Measurements from ENCODE around the gene XYLT2. TPM values are rescaled to one million over a fixed set of nuclear protein-coding genes. Genes with fewer than 3 reads are reported as not detected.

XYLT2 gene
- total RNA-seq, 1 donor from 2014 or later: 41.0 TPM

- peak overlapping the region; percentile 23 for H3K27ac Mint-ChIP-seq (ENCODE audit: unreplicated experiment)
- Histone ChIP-seq H3K4me1 (ENCODE audit: insufficient read depth, low read length) (peaks cover 9% of the 10 kb centered on the region), H3K9ac (ENCODE audit: low read length) (no peak overlapping the region), H2AFZ (ENCODE audit: low read depth, low read length) (no peak overlapping the region), H3K27me3 (ENCODE audit: insufficient read depth, low read length) (no peaks in the 10 kb centered on the region), H3K79me2 (ENCODE audit: insufficient read depth, low read length) (no peaks in the 10 kb centered on the region), H3K27ac (ENCODE audit: low read depth, low read length) (no peak overlapping the region), H3K36me3 (ENCODE audit: insufficient read depth, low read length) (peaks cover 17% of the 10 kb centered on the region), H3K9me3 (ENCODE audit: insufficient read depth, low read depth, low read length) (no peaks in the 10 kb centered on the region), H3K4me3 (ENCODE audit: insufficient read depth, low read depth, low read length) (no peak overlapping the region), H4K20me1 (ENCODE audit: insufficient read depth, low read length) (peaks cover 31% of the 10 kb centered on the region), H3K4me2 (ENCODE audit: low read length) (no peak overlapping the region)
- FAIRE-seq (no peak), DNase-seq (ENCODE audit: low read depth) (peak; percentile 36)
- H3K4me3 Mint-ChIP-seq (ENCODE audit: unreplicated experiment): no peak overlapping the region
- no peak for TF ChIP-seq EZH2 (IDR thresholded peaks at IDR 0.05; ENCODE audit: insufficient read depth, low read length)
- TF ChIP-seq CTCF (IDR thresholded peaks at IDR 0.05; ENCODE audit: insufficient read depth, low read depth, low read length): peak; percentile 68
- no peaks in the 10 kb centered on the region for H3K27me3 Mint-ChIP-seq (ENCODE audit: low read depth, unreplicated experiment)
- H3K4me1 Mint-ChIP-seq (ENCODE audit: low read depth, unreplicated experiment): peaks cover 31% of the 10 kb centered on the region
- H3K9me3 Mint-ChIP-seq (ENCODE audit: unreplicated experiment): no peaks in the 10 kb centered on the region
- H3K36me3 Mint-ChIP-seq (ENCODE audit: low read depth, unreplicated experiment): peaks cover 9% of the 10 kb centered on the region
These were observed 15.9 kb downstream of the XYLT2 start for GRCh38 chr17:50361561-50362480.

- no peaks in the 10 kb centered on the region for H3K9me3 Mint-ChIP-seq (ENCODE audit: unreplicated experiment)
- TF ChIP-seq CTCF (IDR thresholded peaks at IDR 0.05; ENCODE audit: insufficient read depth, low read depth, low read length) (no peak), EZH2 (IDR thresholded peaks at IDR 0.05; ENCODE audit: insufficient read depth, low read length) (no peak)
- H3K36me3 ChIP-seq (ENCODE audit: insufficient read depth, low read length): peaks cover 13% of the 10 kb centered on the region
These were observed 16.7 kb downstream of the XYLT2 start for GRCh38 chr17:50362661-50363060.

More at GRCh38 chr17:50362661-50363060, 16.7 kb downstream of the XYLT2 start:
- H3K4me3 ChIP-seq (ENCODE audit: insufficient read depth, low read depth, low read length): no peak overlapping the region
- H3K9me3 ChIP-seq (ENCODE audit: insufficient read depth, low read depth, low read length): no peaks in the 10 kb centered on the region
- no peaks in the 10 kb centered on the region for H3K27me3 ChIP-seq (ENCODE audit: insufficient read depth, low read length)
- no peak overlapping the region for H3K4me3 Mint-ChIP-seq (ENCODE audit: unreplicated experiment)
- DNase-seq (ENCODE audit: low read depth) (no peak), FAIRE-seq (no peak)
- peaks cover 9% of the 10 kb centered on the region for H3K4me1 ChIP-seq (ENCODE audit: insufficient read depth, low read length)
- H3K27me3 Mint-ChIP-seq (ENCODE audit: low read depth, unreplicated experiment): no peaks in the 10 kb centered on the region
- no peak overlapping the region for H2AFZ ChIP-seq (ENCODE audit: low read depth, low read length)
- peaks cover 31% of the 10 kb centered on the region for H3K4me1 Mint-ChIP-seq (ENCODE audit: low read depth, unreplicated experiment)
- H3K4me2 ChIP-seq (ENCODE audit: low read length): no peak overlapping the region
- H3K79me2 ChIP-seq (ENCODE audit: insufficient read depth, low read length): no peaks in the 10 kb centered on the region
- H4K20me1 ChIP-seq (ENCODE audit: insufficient read depth, low read length): peaks cover 31% of the 10 kb centered on the region
- H3K9ac ChIP-seq (ENCODE audit: low read length): no peak overlapping the region
- peaks cover 10% of the 10 kb centered on the region for H3K36me3 Mint-ChIP-seq (ENCODE audit: low read depth, unreplicated experiment)
- H3K27ac Mint-ChIP-seq (ENCODE audit: unreplicated experiment): no peak overlapping the region
- H3K27ac ChIP-seq (ENCODE audit: low read depth, low read length): no peak overlapping the region

Data from astrocyte (in vitro differentiated cells and primary cell).